RWPE1 (cell line): ENCODE measurements around the gene RHOJ.
A peak's percentile ranks its signal among the peaks of the same experiment; 100 is the strongest.
"Not testable (repeated sequence)": the region's sequence is repeated elsewhere in the genome, so short reads cannot be mapped to it uniquely, and the experiment has no call there.

Experiments used
- CTCF ChIA-PET: fragments of 350-600 bp; sonication (Branson Sonifier 250); formaldehyde crosslinking; extraction: SDS; loops from one replicate; lab custom pipeline; 2021; lab: Yijun Ruan, JAX
- POLR2A ChIA-PET: fragments of 400-600 bp; formaldehyde crosslinking; extraction: SDS; loops from one replicate; lab custom pipeline; 2020; ENCODE audit warnings: antibody characterized with exemption; ENCODE audit not compliant: low non-redundant PET; lab: Yijun Ruan, JAX
- DNase-seq: peaks from one replicate; pipeline ENCODE4 v3.0.0; 2012; ENCODE audit warnings: low spot score
- H3K27ac ChIP-seq: fragments of 450-650 bp; 2 replicates; pipeline ENCODE4 v1.5.1; 2017
- TF ChIP-seq, protein P1 (sequence below): fragments of 450-650 bp; conservative IDR thresholded peaks from 2 replicates; pipeline ENCODE4 v1.5.1; 2017; ENCODE audit warnings: low read depth, mild to moderate bottlenecking

RHOJ gene

DNA sequence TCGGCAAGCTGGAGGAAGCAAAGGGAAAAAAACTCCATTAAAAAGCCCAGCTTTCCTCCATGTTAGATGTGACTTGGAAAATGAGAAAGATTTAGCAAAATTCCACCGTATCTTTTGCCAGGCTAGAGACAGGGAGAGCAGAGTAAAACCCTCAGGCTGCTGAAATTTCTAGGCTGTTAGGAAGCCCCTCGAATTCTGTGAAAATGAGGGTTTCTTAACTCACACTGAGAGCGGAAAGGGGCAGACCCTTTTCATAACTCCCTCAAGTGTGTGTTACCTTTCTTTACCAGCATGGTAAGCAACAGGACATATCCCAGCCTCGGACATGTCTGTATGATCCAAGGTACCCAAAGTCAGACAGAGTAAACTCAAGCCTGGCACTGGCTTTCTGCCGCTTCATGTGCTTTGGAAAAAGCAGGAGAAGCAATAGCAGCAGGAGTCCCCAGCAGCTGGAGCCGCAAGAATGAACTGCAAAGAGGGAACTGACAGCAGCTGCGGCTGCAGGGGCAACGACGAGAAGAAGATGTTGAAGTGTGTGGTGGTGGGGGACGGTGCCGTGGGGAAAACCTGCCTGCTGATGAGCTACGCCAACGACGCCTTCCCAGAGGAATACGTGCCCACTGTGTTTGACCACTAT, at the start of gene RHOJ:
RHOJ (plus strand) TSS at position 37 of the 637 bp plus-strand sequence; CDS start at position 464, 427 bp downstream.
- H3K27ac ChIP-seq, result peak within 1 kb of the TSS; percentile 65

DNA sequence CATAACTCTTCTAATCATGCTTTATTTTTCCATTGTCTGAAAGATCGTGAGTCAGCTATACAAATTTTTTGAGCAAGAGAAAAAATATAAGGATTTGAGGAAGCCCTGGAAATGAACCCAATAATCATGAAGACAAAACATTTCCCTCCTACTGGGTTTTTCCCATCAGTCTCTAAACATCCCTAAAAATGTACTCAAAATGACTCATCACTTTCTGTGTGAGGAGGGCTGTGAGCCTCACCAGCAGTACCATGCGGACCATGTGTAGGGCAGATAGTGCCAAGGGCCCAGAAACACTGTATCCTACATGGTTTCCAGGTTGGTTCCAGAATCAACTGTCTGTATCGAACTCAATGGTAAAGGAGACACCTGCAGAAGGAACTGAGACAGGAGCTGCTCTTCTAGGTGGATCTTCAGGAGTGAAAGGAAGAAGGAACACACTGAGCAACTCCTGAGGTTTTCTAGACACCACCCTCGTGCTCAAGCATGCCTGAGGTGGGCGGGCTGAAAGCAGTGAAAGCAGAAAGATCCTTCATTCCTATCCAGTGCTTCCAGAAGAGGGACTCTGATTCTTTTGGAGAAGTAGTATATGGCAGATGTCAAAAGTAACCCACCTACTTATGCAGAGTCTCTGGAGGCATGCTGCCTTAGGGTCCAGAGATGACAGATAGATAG, 48.6 kb upstream of the RHOJ start:
- no peak for DNase-seq
- ChIA-PET CTCF (no interaction called here), POLR2A (interaction anchor here (0.5 kb wide), 1 partner anchor 45 kb away, joined by 3 read pairs; no protein-coding TSS in a partner anchor)
- H3K27ac ChIP-seq, result no peak overlapping the region
- TF ChIP-seq, protein P1, sequence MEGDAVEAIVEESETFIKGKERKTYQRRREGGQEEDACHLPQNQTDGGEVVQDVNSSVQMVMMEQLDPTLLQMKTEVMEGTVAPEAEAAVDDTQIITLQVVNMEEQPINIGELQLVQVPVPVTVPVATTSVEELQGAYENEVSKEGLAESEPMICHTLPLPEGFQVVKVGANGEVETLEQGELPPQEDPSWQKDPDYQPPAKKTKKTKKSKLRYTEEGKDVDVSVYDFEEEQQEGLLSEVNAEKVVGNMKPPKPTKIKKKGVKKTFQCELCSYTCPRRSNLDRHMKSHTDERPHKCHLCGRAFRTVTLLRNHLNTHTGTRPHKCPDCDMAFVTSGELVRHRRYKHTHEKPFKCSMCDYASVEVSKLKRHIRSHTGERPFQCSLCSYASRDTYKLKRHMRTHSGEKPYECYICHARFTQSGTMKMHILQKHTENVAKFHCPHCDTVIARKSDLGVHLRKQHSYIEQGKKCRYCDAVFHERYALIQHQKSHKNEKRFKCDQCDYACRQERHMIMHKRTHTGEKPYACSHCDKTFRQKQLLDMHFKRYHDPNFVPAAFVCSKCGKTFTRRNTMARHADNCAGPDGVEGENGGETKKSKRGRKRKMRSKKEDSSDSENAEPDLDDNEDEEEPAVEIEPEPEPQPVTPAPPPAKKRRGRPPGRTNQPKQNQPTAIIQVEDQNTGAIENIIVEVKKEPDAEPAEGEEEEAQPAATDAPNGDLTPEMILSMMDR, result no peak

More for the DNA sequence above, at the start of gene RHOJ:
- DNase-seq, result no peak
- ChIA-PET CTCF (no interaction called here), POLR2A (no interaction called here)
- TF ChIP-seq, protein P1, result no peak

DNA sequence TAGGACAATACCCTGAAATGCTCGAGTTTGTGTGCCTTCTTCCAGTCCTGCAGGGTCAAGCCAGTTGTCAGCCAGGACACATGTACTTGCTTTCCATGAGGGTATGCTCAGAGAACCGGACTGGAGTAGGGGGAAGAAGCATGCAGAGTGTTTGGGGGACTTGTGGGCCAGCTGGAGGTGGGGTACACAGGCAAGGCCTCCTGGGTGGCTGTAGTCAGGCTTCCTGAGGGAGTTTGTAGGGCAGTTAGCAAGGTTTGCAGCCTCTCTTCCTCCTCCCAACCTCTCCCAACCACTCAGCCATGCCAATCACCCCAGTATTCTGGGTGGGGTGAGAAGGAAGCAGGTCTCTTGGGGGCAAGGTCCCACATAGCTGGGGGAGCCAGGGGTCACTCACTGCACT, 47.0 kb upstream of the RHOJ start:
- no peak for DNase-seq
- ChIA-PET CTCF (no interaction called here), POLR2A (no interaction called here)
- TF ChIP-seq, protein P1, result no peak
- no peak overlapping the region for H3K27ac ChIP-seq

DNA sequence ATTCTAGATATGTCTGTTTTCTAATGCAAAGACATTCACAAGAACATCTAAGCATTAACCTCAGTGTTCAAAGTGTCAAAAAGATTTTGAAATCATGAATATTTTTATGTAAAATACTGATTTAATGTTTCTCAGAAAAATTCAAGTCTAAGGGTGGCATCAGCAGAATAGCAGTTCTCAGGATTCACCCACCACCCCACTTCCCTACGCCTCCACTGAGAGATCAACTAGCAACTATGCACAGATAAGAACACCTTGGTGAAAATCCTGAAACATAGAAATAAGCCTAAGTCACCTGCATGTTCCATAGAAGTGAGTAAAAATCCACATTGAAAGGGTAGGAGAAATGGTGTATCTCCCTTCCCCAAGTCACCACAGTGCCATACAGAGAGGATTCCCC, 40.9 kb upstream of the RHOJ start:
- CTCF ChIA-PET, result interaction anchor here (0.7 kb wide), 1 partner anchor 949 kb away, joined by 3 read pairs; no protein-coding TSS in a partner anchor

DNA sequence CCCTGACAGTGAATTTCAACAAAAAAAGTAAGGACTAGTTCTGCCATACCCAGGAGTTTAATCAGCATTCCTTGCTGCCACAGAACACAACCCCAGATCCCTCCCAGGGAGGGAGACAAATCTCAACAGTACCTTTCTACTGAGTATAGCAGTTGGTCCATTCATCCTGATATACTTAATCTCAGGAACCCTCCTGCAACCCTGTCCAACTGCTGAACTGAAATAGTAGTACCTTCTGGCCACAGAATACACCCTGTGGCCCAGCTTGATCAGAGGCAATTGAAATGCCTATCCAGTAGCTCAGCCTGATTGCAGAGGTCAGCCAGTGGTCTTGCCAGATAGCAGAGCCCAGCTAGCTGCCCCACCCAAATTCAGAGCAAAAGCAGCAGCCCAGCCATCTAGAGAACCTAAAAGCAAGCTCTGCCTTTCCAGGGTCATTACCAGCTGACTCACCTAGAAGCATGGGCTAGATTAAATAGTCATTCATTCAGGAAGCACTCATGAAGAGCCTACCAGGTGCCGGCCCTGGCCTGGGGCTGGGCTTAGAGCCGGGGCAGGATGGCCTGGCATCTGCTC, 40.0 kb upstream of the RHOJ start:
- TF ChIP-seq, protein P1, result no peak
- H3K27ac ChIP-seq, result no peak overlapping the region
- CTCF ChIA-PET, result no interaction called here
- DNase-seq, result no peak
- POLR2A ChIA-PET, result no interaction called here

More for the DNA sequence above, 40.9 kb upstream of the RHOJ start:
- no peak overlapping the region for H3K27ac ChIP-seq
- no peak for DNase-seq
- POLR2A ChIA-PET, result no interaction called here
- TF ChIP-seq, protein P1, result no peak

DNA sequence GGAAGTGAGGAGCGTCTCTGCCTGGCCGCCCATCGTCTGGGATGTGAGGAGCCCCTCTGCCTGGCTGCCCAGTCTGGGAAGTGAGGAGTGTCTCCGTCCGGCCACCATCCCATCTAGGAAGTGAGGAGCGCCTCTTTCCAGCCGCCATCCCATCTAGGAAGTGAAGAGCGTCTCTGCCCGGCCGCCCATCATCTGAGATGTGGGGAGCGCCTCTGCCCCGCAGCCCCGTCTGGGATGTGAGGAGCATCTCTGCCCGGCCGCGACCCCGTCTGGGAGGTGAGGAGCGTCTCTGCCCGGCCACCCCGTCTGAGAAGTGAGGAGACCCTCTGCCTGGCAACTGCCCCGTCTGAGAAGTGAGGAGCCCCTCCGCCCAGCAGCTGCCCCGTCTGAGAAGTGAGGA, 39.0 kb upstream of the RHOJ start:
- H3K27ac ChIP-seq, POLR2A ChIA-PET, CTCF ChIA-PET, DNase-seq: not testable (repeated sequence)
